ENCODE results near the gene PGAP6.
"Not testable (repeated sequence)": the region's sequence is repeated elsewhere in the genome, so short reads cannot be mapped to it uniquely, and the experiment has no call there.

PGAP6 gene

GRCh38 chr16:367333-367903 is 14.4 kb downstream of the PGAP6 start:
- DNase-seq (ENCODE audit: low read depth in 1 of 2, low spot score in 1 of 2) = no peak

DNA sequence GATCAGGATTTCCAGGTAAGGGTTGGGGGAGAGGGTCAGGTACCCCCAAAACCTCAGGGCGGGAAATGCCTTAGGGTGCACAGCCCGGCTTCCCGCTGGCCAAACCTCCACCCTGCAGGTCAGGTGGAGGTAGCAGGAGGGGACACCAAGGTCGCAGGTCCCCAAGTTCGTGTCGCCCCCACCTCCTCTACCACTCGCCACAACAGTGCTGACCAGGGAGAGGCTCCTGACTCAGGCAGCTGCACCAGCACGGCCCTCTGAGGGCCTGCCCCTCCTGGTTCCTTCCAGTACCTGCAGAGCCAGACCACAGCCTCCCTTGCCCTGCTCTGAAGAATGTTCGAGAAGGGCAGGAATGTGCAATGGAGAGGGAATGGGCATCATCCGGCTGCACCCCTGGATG is 15.3 kb downstream of the PGAP6 start:
- DNase-seq (ENCODE audit: low read depth in 1 of 2, low spot score in 1 of 2) = no peak

DNA sequence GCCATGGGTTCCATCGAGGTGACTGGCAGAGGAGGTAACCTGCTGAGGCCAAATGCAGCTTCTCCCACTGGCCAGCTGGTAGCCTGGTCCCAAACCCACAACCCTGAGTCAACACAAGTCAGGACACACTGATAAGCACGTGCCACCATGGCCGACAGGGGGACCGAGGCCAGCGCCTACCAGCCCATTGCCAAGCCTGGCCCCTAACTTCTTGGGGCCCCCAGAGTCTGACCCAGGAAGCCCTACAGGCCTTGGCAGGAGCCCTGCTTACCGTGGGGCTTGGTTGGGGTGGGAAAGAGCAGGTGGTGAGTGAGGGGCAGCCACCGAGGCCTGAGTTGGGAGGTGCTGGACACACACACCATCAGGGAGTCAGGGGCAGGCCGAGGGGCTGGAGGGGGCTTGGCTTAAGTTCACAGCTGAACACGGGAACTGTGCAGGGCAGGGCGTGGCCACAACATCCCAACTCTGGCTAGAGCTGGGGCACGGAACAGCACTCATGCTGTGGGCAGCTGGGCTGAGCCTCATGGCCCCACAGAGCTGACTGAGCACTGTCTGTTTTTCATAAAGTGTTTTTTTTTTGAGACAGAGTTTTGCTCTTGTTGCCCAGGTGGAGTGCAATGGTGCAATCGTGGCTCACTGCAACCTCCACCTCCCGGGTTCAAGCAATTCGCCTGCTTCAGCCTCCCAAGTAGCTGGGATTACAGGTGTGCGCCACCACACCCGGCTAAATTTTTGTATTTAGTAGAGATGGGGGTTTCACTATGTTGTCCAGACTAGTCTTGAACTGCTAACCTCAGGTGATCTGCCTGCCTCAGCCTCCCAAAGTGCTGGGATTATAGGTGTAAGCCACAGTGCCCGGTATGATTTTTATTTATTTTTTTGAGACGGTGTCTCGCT is 16.9 kb downstream of the PGAP6 start:
- DNase-seq (ENCODE audit: low read depth in 1 of 2, low spot score in 1 of 2) = no peak

DNA sequence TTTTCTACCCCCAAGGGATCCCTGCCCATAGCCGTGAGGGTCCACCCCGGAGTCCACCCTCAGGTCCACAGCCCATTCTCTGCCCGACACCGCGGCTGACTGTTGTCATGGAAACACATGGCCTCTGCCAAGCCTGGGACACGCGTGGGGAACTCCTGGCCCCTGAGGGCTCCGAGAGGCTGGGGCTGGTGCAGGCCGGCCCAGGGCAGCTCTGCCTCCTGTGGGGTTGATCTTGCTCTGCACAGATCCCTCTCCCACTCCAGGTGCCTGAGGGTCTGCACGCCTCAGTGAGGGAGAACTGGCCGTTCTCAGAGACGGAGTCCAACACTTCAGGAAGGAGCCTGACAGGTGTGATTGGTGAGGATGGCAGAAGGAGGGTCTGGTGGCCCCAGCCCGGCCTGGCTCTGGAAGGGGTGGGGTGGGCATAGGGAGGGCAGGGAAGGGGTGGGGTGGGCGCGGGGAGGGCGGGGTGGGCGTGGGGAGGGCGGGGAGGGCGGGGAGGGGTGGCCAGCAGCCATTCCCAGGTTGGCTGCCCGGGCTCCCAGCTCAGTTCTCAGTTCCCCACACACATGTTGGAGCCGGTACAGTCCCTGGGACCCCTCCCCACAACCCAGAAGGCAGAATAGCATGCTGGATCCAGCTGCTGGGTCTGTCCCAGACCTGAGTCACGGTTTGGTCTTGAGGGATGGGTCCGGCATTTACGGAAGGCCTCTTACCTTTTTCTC is 17.9 kb downstream of the PGAP6 start:
- DNase-seq (ENCODE audit: low read depth in 1 of 2, low spot score in 1 of 2) = no peak

GRCh38 chr16:363110-363765 is 18.5 kb downstream of the PGAP6 start:
- DNase-seq (ENCODE audit: low read depth in 1 of 2, low spot score in 1 of 2) = no peak

- not testable (repeated sequence) for DNase-seq (ENCODE audit: low read depth in 1 of 2, low spot score in 1 of 2)
Measured at GRCh38 chr16:362702-362999, 19.1 kb downstream of the PGAP6 start.

GRCh38 chr16:361872-362701 is 19.7 kb downstream of the PGAP6 start:
- peak; percentile 54 to 56 for DNase-seq (ENCODE audit: low read depth in 1 of 2, low spot score in 1 of 2)

DNA sequence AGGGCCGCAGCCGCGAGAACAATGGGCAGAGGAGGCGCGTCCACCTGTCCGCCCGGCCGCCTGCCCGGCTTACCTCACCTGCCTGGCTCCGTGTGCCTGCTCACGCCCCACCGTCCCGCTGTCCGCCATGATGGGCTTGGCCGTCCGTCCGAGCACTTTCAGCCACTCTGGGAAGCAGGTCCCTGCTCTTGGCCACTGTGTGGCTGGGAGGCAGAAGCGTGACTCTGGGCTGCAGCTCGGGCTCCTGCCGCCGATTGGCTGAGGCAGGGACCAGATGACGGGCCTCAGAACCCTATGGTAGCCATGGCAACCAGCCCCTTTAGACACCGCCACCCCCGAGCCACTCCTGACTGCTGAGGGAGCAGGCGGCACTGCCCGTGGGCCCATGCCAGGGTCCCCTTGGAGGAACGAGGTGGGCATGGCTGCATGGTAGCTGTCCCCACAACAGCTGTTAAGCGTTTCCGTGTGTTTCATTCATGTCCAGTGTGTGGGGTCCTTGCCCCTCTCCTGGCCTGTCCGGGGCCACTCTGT is 20.4 kb downstream of the PGAP6 start:
- no peak for DNase-seq (ENCODE audit: low read depth in 1 of 2, low spot score in 1 of 2)

DNA sequence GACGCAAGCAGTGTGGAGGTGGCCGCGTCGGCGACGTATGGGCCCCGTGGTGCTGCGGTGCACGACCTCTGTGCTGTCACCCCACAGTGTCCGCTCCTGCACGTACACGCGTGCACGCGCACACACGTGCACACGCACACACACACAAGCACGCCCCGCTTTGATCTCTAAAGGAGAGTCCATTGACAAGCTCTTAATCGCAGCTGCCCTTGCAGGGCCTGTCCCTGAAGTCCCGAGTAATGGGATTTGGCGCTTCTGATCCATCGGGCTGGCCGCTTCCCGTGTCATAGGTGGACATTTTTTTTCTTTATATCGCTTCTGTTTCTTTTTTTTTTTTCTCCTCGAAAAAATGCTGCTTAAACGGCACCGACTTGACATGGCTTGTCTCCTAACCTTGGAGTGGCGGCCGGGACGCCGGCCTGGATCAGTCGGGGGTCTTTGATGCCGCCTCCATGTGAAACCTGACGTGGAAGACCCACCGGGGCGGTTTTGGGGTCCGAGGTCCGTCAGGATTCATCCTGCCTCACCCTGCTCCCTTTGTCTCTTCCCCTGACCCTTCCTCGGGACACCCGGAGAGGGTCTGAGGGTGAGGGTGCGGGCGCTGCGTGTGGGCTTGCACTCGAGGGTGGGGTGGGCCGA is 21.0 kb downstream of the PGAP6 start:
- DNase-seq (ENCODE audit: low read depth in 1 of 2, low spot score in 1 of 2) = no peak

DNA sequence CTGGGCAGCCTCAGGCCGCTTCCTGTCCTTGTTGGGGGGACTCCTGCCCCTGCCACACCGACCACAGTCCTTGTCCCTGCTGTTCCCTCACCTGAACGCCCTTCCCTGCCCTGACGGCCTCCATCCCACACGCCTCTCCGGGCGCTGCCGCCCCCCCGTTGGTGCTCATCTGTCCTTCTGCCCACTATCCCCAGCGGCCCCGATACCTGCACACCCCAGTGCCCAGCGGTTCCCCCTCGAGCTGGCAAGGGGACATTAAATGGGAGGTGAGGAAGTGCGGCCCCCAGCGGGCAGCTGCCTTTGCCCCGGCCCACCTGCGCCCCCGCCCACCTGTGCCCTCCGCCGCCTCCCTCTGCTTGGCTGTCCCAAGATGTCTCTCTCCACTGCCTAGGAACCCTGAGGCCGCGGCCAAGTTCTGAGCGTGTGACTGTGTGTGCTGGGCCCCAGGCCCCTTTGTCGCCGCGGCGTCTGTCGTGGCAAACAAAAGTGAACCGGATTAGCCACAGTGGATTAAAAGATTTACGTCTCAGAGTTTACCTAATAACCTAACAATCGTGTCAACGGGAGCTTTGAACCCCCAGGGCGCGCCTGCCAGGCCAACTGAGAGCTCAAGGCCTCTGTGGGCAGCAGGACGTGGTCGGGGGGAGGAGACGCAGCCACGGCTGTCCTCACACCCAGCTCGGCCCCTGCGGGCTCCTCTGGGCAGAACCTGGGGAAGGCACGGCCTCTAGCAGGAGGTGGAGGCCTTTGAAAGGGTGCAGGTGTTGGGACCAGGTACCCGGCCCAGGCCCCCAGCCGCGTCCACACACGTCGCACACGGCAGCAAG is 21.7 kb downstream of the PGAP6 start:
- no peak for DNase-seq (ENCODE audit: low read depth in 1 of 2, low spot score in 1 of 2)

DNA sequence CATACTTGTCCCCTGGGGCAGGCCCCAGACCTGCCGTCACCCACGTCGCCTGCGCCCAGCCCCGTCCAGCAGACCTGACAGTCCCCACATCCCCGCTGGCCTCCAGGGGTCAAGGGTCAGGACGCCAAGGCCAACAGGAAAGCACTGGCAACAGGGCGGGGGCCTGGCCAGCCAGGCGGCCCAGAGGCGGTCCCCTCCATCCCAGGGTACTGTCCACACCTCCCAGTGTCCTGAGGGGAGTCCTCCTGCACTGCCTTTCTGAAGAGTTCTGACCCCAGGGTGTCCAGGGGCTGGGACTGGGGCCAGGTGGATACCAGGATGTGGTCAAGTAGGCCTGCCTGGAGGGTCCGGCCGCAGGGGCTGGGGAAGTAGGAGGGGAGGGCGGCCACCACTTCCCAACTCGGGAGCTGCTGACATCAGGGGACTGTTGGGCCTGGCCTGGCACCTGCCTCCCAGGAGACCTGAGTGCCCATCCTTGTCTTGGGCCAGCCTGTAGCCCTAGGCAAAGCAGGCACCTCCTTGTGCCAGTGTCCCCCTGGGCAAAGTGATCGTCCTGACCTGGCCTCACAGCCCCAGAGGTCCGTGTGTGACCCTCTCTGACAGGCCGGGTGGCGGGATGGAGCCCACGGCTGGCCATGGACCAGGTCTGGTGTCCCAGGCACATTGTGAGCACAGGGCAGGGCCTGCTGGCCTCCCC is 22.6 kb downstream of the PGAP6 start:
- DNase-seq (ENCODE audit: low read depth in 1 of 2, low spot score in 1 of 2) = no peak

DNA sequence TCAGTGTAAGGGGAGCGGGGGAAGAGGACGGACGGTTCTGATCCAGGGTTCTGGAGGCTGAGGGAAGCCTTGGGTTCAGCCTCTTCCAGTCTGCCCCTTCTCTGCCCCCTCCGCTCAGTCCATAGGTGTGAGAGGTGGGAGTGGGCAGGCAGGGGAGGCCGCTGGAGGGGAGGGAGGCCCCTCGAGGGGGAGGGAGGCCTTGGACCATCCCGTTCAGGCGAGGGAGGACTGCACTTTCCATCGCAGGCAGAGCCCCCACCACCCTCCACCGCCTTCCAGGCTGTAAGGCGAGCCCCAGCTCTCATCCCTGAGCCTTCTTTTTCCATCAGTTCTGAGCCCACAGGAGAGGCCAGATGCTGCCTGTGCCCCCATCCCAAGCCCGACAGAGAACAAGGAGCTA is 25.0 kb downstream of the PGAP6 start:
- no peak for DNase-seq (ENCODE audit: low read depth in 1 of 2, low spot score in 1 of 2)

DNA sequence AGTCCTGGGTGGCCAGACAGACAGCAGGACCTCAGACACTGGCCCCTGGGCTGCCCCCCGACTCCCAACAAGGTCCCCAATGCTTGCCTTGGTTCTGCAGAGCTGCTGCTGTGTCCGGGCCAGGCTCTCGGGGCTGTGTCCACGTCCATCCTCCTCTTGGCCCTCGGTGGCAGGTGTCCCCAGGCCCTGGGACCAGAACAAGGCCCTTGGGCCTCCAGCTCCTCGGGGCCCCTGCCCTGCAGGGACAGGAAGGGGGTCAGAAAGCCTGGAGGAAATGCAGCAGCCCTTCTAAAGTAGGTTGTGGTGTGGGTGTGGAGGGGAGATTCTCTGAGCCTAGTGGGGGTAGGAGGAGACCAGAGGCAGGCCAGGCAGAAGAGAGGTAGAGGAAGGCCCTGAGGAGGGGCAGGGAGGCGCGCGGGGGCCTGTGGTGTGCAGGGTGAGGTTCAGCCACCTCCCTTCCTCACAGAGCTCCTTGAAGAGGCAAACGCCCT is 26.8 kb downstream of the PGAP6 start:
- no peak for DNase-seq (ENCODE audit: low read depth in 1 of 2, low spot score in 1 of 2)

GRCh38 chr16:354291-354881 is 27.4 kb downstream of the PGAP6 start:
- DNase-seq (ENCODE audit: low read depth in 1 of 2, low spot score in 1 of 2) = no peak

- no peak for DNase-seq (ENCODE audit: low read depth in 1 of 2, low spot score in 1 of 2)
Measured at GRCh38 chr16:353404-354290, 28.1 kb downstream of the PGAP6 start.

- DNase-seq (ENCODE audit: low read depth in 1 of 2, low spot score in 1 of 2) = peak; percentile 100
Measured at GRCh38 chr16:352547-353403, 29.0 kb downstream of the PGAP6 start, which contains the start of gene AXIN1. AXIN1 (minus strand) TSS chr16:352723; CDS start chr16:347025, 5,698 bp downstream.
